ENCODE measurements around the gene TBC1D19. TPM values are rescaled to one million over a fixed set of nuclear protein-coding genes. Genes with fewer than 3 reads are reported as not detected.
"Not testable (repeated sequence)": the region's sequence is repeated elsewhere in the genome, so short reads cannot be mapped to it uniquely, and the experiment has no call there.

Gene TBC1D19
- total RNA-seq, 4 donors from 2014 or later, result 25.0 to 31.8 (median 31.4) TPM

- no peak for DNase-seq
- H3K4me3 ChIP-seq (replicated peaks in 1 of 3), result peak overlapping the region; percentile 50 to 96 (median 60)
- WGBS, 2 donors, result 31 to 33% methylated on average over 4 of the region's 4 CpGs
- TF ChIP-seq CTCF (IDR thresholded peaks at IDR 0.05) (no peak), POLR2A (IDR thresholded peaks at IDR 0.05) (no peak)
- H3K36me3 ChIP-seq, result no peaks in the 10 kb centered on the region
- peaks cover 8 to 11% of the 10 kb centered on the region in 2 donors for H3K4me1 ChIP-seq
- intact Hi-C loops (cut with DNase I), result no loop called here
- H3K27me3 ChIP-seq, result no peaks in the 10 kb centered on the region
- no peaks in the 10 kb centered on the region for H3K9me3 ChIP-seq
- H3K27ac ChIP-seq, result no peak overlapping the region
Observed at GRCh38 chr4:26584725-26585124, 841 bp downstream of the TBC1D19 start.

- Histone ChIP-seq H3K36me3 (no peaks in the 10 kb centered on the region), H3K4me1 (peaks cover 2 to 6% of the 10 kb centered on the region in 2 donors), H3K4me3 (replicated peaks in 1 of 3) (no peak overlapping the region), H3K9me3 (no peaks in the 10 kb centered on the region), H3K27ac (no peak overlapping the region), H3K27me3 (no peaks in the 10 kb centered on the region)
- intact Hi-C loops (cut with DNase I), result no loop called here
- DNase-seq, result no peak
- TF ChIP-seq POLR2A (IDR thresholded peaks at IDR 0.05) (no peak), CTCF (IDR thresholded peaks at IDR 0.05) (no peak)
- 49 to 51% methylated on average over 2 of the region's 2 CpGs for WGBS, 2 donors
Observed at GRCh38 chr4:26589705-26590104, 5.8 kb downstream of the TBC1D19 start.

GRCh38 chr4:26590639-26591038, 6.8 kb downstream of the TBC1D19 start:
- intact Hi-C loops (cut with DNase I), result no loop called here

GRCh38 chr4:26593557-26593956, 9.7 kb downstream of the TBC1D19 start:
- H3K36me3 ChIP-seq; H3K4me3 ChIP-seq (replicated peaks in 1 of 3); H3K4me1 ChIP-seq; intact Hi-C loops (cut with DNase I); H3K27ac ChIP-seq; DNase-seq; H3K9me3 ChIP-seq; H3K27me3 ChIP-seq: not testable (repeated sequence)
- 95 to 99% methylated on average over 3 of the region's 3 CpGs for WGBS, 2 donors

More at GRCh38 chr4:26590639-26591038, 6.8 kb downstream of the TBC1D19 start:
- no peak for DNase-seq
- Histone ChIP-seq H3K27me3 (no peaks in the 10 kb centered on the region), H3K36me3 (no peaks in the 10 kb centered on the region), H3K4me3 (replicated peaks in 1 of 3) (no peak overlapping the region), H3K9me3 (no peaks in the 10 kb centered on the region), H3K4me1 (no peaks in the 10 kb centered on the region), H3K27ac (no peak overlapping the region)
- 88 to 98% methylated on average over 2 of the region's 2 CpGs for WGBS, 2 donors
- TF ChIP-seq POLR2A (IDR thresholded peaks at IDR 0.05) (no peak), CTCF (IDR thresholded peaks at IDR 0.05) (no peak)

- 95 to 97% methylated on average over 5 of the region's 5 CpGs for WGBS, 2 donors
- H3K36me3 ChIP-seq, result no peaks in the 10 kb centered on the region
- intact Hi-C loops (cut with DNase I), result no loop called here
Observed at GRCh38 chr4:26594371-26594770, 10.5 kb downstream of the TBC1D19 start.

More at GRCh38 chr4:26594371-26594770, 10.5 kb downstream of the TBC1D19 start:
- H3K27ac ChIP-seq, result no peak overlapping the region
- TF ChIP-seq CTCF (IDR thresholded peaks at IDR 0.05), result no peak
- no peak for TF ChIP-seq POLR2A (IDR thresholded peaks at IDR 0.05)
- H3K9me3 ChIP-seq, result no peaks in the 10 kb centered on the region
- DNase-seq, result no peak
- H3K27me3 ChIP-seq, result no peaks in the 10 kb centered on the region
- H3K4me3 ChIP-seq (replicated peaks in 1 of 3), result no peak overlapping the region
- no peaks in the 10 kb centered on the region for H3K4me1 ChIP-seq

All from thyroid gland (tissue), 4 donors.